IPS-11a (cell line): ENCODE results near the gene KCNH6.

Experiments used
- H3K4me3 ChIP-seq: one replicate; pipeline ENCODE4 v1.5.1; 2013; ENCODE audit warnings: low read depth, low read length, control low read depth

The KCNH6 gene

GRCh38 chr17:63550817-63551639 lies 27.9 kb downstream of the KCNH6 start:
- peak overlapping the region; percentile 91 for H3K4me3 ChIP-seq

- peak overlapping the region; percentile 6 for H3K4me3 ChIP-seq
These were observed 29.1 kb downstream of the KCNH6 start for GRCh38 chr17:63552211-63552610.

- no peak overlapping the region for H3K4me3 ChIP-seq
These were observed 32.5 kb downstream of the KCNH6 start for GRCh38 chr17:63555500-63556156.

- no peak overlapping the region for H3K4me3 ChIP-seq
These were observed 34.3 kb downstream of the KCNH6 start for GRCh38 chr17:63557416-63557815.

GRCh38 chr17:63558441-63558840 lies 35.3 kb downstream of the KCNH6 start:
- H3K4me3 ChIP-seq: no peak overlapping the region

GRCh38 chr17:63561819-63562218 lies 38.7 kb downstream of the KCNH6 start:
- H3K4me3 ChIP-seq: no peak overlapping the region

- no peak overlapping the region for H3K4me3 ChIP-seq
These were observed 40.2 kb downstream of the KCNH6 start for GRCh38 chr17:63563339-63563738.

GRCh38 chr17:63564562-63564961 lies 41.4 kb downstream of the KCNH6 start:
- no peak overlapping the region for H3K4me3 ChIP-seq

- no peak overlapping the region for H3K4me3 ChIP-seq
These were observed 44.1 kb downstream of the KCNH6 start for GRCh38 chr17:63567229-63567628.

GRCh38 chr17:63568563-63568962 lies 45.4 kb downstream of the KCNH6 start:
- no peak overlapping the region for H3K4me3 ChIP-seq

- no peak overlapping the region for H3K4me3 ChIP-seq
These were observed 48.6 kb downstream of the KCNH6 start for GRCh38 chr17:63571632-63572310.

GRCh38 chr17:63573634-63574033 lies 50.5 kb downstream of the KCNH6 start:
- no peak overlapping the region for H3K4me3 ChIP-seq

- H3K4me3 ChIP-seq: no peak overlapping the region
These were observed 55.0 kb downstream of the KCNH6 start for GRCh38 chr17:63578027-63578768.

GRCh38 chr17:63578769-63579111 lies 55.6 kb downstream of the KCNH6 start:
- H3K4me3 ChIP-seq: no peak overlapping the region

- no peak overlapping the region for H3K4me3 ChIP-seq
These were observed 56.5 kb downstream of the KCNH6 start for GRCh38 chr17:63579633-63580032.

GRCh38 chr17:63587770-63588169 lies 64.6 kb downstream of the KCNH6 start:
- H3K4me3 ChIP-seq: no peak overlapping the region

GRCh38 chr17:63588797-63589196 lies 65.6 kb downstream of the KCNH6 start:
- H3K4me3 ChIP-seq: no peak overlapping the region

GRCh38 chr17:63589646-63590045 lies 66.5 kb downstream of the KCNH6 start:
- H3K4me3 ChIP-seq: no peak overlapping the region

GRCh38 chr17:63592797-63593196 lies 69.6 kb downstream of the KCNH6 start:
- no peak overlapping the region for H3K4me3 ChIP-seq

- no peak overlapping the region for H3K4me3 ChIP-seq
These were observed 72.0 kb downstream of the KCNH6 start for GRCh38 chr17:63595132-63595531.
